Posterior cingulate gyrus (tissue), 11 donors: ENCODE data around the gene KRTAP5-7.
"Not testable (repeated sequence)": the region's sequence is repeated elsewhere in the genome, so short reads cannot be mapped to it uniquely, and the experiment has no call there.

Source experiments
- DNase-seq, 10 donors: peaks; one replicate each; pipeline versions ENCODE4 v3.0.0 to v3.0.0-alpha.2; 2020 to 2021; ENCODE audit warnings: mixed read lengths in 3 of 10
- intact Hi-C: fragments of 100-400 bp; cut with DNase I; formaldehyde crosslinking; loops from one replicate; pipeline ENCODE4 v1.15.1; 2023

KRTAP5-7 gene

GRCh38 chr11:71554996-71555395, 27.9 kb downstream of the KRTAP5-7 start:
- no peak for DNase-seq
- intact Hi-C loops, result no loop called here

DNA sequence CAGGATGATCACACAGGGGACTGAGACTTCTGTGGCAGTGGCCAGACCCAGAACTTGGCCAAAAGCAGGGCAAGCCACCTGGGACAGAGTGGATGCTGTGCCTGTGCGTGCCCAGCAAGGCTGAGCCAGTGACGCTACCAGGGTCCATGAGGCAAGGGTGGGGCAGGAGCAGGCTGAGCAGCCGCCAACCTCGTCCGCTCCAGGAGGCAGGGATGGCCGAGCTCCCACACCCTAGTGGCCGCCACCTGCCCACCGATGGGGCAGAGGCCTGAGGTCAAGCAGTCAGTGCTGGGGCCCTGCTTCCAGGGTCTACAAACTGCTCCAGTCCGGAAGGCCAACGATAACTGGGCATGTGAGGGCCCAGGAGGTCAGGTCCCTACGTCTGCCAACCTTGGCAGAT, 28.4 kb downstream of the KRTAP5-7 start:
- no peak for DNase-seq
- intact Hi-C loops, result no loop called here

- intact Hi-C loops, result no loop called here
- no peak for DNase-seq
Measured at GRCh38 chr11:71556018-71556417, 29.0 kb downstream of the KRTAP5-7 start.

- no peak for DNase-seq
- intact Hi-C loops, result no loop called here
Measured at GRCh38 chr11:71557257-71557656, 30.2 kb downstream of the KRTAP5-7 start.

GRCh38 chr11:71558996-71559395, 31.9 kb downstream of the KRTAP5-7 start:
- intact Hi-C loops, result no loop called here
- no peak for DNase-seq

DNA sequence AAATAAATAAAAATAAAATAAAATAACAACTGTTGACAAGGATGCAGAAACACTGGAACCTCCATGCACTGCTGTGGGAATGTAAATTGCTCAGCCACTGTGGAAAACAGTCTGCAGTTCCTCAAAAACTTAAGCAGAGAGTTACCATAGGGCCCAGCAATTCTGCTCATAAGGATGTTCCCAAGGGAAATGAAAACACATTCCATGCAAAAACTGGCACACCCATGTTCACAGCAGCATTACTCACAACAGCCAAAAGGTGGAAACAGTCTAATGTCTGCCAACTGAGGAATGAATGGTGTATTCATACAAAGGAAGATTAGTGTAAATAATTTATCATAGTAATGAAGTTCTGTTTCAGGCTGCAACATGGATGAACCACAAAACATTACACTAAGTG, 35.1 kb downstream of the KRTAP5-7 start:
- intact Hi-C loops, result no loop called here
- no peak for DNase-seq

DNA sequence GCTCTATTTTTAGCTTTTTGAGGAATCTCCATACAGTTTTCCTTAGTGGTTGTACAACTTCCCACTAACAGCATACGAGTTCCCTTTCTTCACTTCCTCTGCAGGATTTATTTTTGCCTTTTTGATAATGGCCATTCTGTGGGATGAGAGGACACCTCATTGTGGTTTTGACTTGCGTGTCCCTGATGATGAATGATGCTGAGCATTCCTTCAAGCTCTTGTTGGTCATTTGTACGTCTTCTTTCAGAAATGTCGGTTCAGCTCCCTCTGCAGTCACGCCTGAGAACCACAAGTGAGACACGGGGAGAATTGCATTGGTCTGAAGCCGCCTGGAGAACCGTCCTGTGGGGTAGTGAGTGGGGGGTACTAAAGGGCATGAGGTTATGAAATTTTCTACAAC, 36.3 kb downstream of the KRTAP5-7 start:
- intact Hi-C loops, result no loop called here
- DNase-seq, result peak in 1 of 10 donors; percentile 21

GRCh38 chr11:71564430-71564829, 37.4 kb downstream of the KRTAP5-7 start:
- intact Hi-C loops, result no loop called here
- no peak for DNase-seq

DNA sequence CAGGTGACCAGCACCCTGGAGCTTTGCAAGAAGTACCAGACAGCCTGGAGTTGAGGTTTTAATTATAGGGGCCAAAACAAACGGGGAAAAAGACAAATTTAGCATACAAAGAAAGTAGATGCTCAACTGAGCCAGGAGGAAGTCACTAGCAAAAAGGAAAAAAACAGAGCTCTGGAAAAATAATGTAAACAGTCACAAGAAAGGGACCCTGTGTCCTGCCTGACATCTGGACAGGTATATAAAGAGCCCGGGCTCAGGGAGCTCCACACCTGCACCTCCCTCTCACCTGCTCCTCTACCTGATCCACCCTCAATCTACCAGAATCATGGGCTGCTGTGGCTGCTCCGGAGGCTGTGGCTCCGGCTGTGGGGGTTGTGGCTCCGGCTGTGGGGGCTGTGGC, 38.2 kb downstream of the KRTAP5-7 start, which contains the start of gene KRTAP5-10:
Gene KRTAP5-10, plus strand, starts transcription at position 301 of the 400 bp plus-strand sequence. Its CDS starts 25 bp downstream, at position 326.
- DNase-seq, result no peak
- intact Hi-C loops, result no loop called here

GRCh38 chr11:71566081-71566620, 39.1 kb downstream of the KRTAP5-7 start:
- no peak for DNase-seq

GRCh38 chr11:71566626-71567599, 39.8 kb downstream of the KRTAP5-7 start:
- DNase-seq, intact Hi-C loops: not testable (repeated sequence)

More at GRCh38 chr11:71566081-71566620, 39.1 kb downstream of the KRTAP5-7 start:
- intact Hi-C loops, result no loop called here

GRCh38 chr11:71567633-71568032, 40.6 kb downstream of the KRTAP5-7 start:
- intact Hi-C loops, DNase-seq: not testable (repeated sequence)

DNA sequence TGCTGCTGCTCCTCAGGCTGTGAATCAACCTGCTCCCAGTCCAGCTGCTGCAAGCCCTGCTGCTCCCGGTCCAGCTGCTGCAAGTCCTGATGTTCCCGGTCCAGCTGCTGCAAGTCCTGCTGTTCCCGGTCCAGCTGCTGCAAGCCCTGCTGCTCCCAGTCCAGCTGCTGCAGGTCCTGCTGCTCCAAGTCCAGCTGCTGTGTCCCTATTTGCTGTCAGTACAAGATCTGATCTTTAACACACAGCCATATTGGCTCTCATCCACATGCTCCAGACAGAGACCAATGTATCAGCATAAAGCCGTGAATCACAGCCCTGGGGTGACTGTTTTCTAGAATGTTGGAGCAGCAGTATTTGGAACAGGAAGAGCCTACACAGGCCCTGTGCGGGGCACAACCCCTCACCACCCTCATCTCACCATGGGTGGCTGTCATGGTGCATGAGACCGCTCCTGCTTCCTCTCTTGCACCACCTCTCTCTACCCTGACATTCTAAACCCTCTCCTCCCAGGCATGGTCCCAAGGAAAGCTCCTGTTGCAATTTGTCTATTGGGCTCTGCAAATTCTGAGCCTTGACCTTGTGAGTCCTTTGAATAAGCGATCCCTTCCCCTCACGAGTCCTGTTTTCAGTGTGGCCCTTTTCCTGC, 41.8 kb downstream of the KRTAP5-7 start:
- no peak for DNase-seq
- intact Hi-C loops, result no loop called here

DNA sequence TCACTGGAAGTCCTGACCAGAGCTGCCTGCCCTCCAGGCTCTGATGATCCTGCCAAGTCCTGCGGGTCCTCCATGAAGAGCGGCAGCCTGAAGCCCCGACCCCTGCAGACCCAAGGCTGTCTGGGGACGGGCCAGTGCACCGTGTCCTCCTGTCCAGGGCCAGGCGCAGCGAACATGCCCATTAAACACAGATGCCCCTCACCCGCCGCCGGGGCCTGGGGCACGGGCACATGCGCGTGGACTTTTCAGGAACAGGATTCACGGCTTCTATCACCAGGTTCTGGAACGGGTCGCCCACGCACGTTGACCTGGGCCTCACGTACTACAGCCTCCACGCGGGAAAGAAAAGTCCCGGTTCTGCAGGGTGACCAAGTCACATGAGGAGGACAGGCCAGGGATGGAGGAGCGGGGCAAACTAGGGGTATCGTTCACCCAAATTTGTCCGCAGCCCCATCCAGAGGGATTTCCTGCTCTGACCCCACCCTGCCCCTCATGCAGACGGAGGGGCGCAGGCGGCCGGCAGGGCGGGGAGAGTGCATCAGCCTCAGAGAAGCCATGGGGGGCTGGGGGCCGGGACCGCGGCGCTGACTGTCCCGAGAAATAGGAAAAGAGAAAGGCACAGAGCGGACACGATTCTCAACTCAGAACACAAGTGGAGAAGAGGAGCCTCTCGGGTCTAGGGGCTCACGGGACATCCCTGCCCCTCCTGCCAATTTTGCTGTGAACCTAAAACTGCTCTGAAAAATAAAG, 44.2 kb downstream of the KRTAP5-7 start:
- intact Hi-C loops, DNase-seq: not testable (repeated sequence)

DNA sequence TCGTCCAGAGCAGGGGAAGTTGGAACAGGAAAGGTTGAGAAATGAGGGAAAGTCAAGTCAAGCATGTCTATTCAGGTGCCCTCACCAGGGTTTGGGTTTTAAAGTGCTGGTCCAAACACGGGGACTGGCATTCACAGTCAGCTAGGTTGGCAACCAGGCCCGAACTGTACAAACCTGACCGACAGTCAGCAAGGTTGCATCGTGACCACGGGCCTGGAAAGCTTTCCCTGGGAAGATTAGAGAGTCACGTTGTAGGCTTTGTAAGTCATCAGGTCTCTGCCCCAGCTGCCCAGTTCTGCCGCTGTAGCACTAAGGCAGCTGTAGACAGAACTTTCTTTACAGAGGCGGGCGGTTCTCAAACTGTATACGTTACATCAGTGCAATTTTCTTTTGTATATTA, 45.7 kb downstream of the KRTAP5-7 start:
- DNase-seq, result no peak
- intact Hi-C loops, result no loop called here

GRCh38 chr11:71574418-71574817, 47.4 kb downstream of the KRTAP5-7 start:
- intact Hi-C loops, result no loop called here
- no peak for DNase-seq

DNA sequence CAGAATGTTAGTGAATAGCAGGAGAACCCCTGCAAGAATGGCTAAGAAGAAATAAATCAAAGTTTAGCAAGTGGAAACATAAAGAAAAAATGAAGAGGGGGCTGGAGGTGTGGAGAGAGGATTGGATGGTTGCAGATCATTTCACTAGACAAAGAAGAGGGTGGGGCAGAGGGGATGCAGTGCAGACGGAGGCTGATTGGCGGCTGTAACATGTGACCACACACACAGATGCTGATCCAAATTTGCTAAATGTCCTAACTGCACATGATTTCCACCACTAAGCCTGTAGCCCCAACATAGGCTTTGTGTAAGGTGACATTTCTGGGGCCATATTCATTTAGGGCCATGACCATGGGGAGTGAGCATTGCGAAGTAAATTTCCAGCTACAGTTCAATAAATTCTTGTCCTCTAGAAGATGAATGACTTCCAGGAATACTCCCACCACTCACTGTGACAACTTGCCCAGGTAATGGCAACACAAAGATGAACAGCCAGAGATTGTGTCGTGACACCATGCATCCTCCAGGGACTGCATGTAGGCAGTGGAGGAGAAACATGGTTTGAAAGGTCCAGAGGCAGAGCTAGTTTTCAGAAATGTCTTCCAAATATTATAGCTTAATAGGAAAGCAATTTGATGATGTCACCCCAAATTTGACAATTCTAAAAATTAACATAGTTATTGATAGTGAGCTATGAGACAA, 48.8 kb downstream of the KRTAP5-7 start:
- intact Hi-C loops, result no loop called here
- no peak for DNase-seq

GRCh38 chr11:71576688-71577465, 49.8 kb downstream of the KRTAP5-7 start:
- intact Hi-C loops, DNase-seq: not testable (repeated sequence)

- no peak for DNase-seq
- intact Hi-C loops, result no loop called here
Measured at GRCh38 chr11:71577469-71578004, 50.5 kb downstream of the KRTAP5-7 start.
